ENCODE results near the gene KAT2A.

DNA sequence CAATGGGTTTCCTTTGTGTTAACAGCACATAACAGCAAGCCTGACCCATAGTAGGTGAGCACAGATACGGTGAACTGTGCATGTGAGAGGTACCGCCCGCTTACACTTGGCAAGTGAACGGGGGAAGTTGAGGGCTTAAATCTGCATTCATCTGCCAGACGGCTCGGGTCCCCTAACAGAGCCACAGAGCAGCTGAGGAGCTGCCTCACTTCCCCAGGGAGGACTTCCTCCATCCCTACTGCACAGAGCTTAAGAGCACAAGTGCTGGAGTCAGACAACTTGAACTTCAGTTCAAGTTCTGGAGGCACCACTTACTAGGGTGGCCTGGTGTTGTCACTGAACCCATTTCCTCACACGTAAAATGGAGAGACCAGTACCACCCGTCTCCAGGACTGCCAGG lies 20.2 kb upstream of the KAT2A start:
- TF ChIP-seq, protein P1, sequence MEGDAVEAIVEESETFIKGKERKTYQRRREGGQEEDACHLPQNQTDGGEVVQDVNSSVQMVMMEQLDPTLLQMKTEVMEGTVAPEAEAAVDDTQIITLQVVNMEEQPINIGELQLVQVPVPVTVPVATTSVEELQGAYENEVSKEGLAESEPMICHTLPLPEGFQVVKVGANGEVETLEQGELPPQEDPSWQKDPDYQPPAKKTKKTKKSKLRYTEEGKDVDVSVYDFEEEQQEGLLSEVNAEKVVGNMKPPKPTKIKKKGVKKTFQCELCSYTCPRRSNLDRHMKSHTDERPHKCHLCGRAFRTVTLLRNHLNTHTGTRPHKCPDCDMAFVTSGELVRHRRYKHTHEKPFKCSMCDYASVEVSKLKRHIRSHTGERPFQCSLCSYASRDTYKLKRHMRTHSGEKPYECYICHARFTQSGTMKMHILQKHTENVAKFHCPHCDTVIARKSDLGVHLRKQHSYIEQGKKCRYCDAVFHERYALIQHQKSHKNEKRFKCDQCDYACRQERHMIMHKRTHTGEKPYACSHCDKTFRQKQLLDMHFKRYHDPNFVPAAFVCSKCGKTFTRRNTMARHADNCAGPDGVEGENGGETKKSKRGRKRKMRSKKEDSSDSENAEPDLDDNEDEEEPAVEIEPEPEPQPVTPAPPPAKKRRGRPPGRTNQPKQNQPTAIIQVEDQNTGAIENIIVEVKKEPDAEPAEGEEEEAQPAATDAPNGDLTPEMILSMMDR (IDR thresholded peaks at IDR 0.05; ENCODE audit: low read depth, low read length), result no peak
- no peak for TF ChIP-seq EZH2phosphoT487 (IDR thresholded peaks at IDR 0.05; ENCODE audit: low read depth)
